GM13977 (cell line): ENCODE results near the gene CAPN11.
A peak's percentile ranks its signal among the peaks of the same experiment; 100 is the strongest.

Experiments
- DNase-seq: peaks from one replicate; pipeline ENCODE4 v3.0.0; 2012; ENCODE audit warnings: low spot score
- in situ Hi-C: fragments of 300-500 bp; cut with MboI; formaldehyde crosslinking; loops from one replicate; pipeline ENCODE4 v1.12.0; 2022; ENCODE audit warnings: low sequenced_read_pairs, low pct_unique_long_range_greater_than_20kb, mixed read lengths, inconsistent platforms; ENCODE audit not compliant: unreplicated experiment
- TF ChIP-seq, protein P1 (sequence below): IDR thresholded peaks from 2 replicates; pipeline ENCODE4 v1.5.1; 2012; ENCODE audit warnings: mild to moderate bottlenecking, control low read depth; ENCODE audit not compliant: insufficient read depth; ENCODE audit errors: extremely low read depth, missing control alignments

Gene CAPN11

DNA sequence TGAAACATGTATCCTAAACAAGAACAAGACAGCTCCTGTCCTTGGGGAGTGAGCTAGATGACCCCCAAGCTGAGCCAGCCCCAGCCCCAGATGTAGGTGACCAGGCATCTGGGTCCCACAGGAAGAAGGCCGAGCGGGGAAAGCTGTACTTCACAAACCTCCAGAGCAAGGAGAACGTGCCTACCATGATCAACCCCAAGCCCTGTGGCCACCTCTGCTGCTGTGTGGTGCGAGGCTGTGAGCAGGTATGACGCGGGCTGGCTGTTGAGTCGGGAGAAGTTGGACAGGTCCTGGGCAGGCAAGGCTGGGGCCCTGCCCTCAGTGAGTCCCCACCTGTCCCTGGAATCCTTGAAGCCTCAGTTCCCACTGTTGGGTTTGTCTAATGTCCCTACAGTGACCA lies 11.4 kb upstream of the CAPN11 start:
- no peak for DNase-seq
- in situ Hi-C loops = no loop called here
- TF ChIP-seq, protein P1, sequence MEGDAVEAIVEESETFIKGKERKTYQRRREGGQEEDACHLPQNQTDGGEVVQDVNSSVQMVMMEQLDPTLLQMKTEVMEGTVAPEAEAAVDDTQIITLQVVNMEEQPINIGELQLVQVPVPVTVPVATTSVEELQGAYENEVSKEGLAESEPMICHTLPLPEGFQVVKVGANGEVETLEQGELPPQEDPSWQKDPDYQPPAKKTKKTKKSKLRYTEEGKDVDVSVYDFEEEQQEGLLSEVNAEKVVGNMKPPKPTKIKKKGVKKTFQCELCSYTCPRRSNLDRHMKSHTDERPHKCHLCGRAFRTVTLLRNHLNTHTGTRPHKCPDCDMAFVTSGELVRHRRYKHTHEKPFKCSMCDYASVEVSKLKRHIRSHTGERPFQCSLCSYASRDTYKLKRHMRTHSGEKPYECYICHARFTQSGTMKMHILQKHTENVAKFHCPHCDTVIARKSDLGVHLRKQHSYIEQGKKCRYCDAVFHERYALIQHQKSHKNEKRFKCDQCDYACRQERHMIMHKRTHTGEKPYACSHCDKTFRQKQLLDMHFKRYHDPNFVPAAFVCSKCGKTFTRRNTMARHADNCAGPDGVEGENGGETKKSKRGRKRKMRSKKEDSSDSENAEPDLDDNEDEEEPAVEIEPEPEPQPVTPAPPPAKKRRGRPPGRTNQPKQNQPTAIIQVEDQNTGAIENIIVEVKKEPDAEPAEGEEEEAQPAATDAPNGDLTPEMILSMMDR = no peak

DNA sequence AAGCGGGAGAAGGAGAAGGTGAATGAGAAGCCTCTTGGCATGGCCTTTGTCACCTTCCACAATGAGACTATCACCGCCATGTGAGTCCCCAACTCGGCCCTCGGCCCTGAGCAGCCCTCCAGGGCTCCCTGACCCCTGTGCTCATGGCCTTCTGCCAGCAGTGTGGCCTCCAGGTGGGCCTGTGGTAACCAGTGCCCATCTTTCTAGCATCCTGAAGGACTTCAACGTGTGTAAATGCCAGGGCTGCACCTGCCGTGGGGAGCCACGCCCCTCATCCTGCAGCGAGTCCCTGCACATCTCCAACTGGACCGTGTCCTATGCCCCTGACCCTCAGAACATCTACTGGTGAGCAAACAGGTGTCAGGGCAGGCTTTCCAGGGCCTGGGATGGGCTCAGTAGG lies 10.3 kb upstream of the CAPN11 start:
- TF ChIP-seq, protein P1 = no peak
- in situ Hi-C loops = no loop called here
- DNase-seq = no peak

DNA sequence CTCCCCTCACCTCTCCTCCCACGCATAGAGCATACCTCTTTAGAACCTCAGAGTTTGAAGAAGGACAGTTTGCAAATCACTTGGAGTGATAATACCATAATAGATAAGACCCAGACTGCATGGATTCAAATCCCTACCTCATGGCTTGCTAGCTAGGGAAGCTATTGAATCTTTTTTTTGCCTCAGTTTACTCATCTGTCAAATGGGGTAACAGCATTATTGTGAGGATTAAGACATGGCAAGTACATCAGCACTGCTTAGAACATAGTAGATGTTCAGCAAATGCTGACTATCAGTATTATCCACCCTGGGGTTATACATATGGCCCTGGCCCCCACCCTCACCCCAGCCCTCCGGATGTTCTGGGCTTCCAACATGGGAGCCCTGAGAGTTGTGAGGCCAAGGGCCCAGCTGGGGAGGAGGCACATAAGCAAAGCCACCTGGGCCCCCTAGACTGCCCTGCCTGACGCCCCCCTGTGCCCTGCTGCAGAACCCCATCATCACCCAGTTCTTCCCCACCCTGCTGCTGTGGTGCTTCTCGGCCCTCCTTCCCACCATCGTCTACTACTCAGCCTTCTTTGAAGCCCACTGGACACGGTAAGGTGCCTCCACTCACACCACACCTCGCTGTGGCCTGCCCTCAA lies 9.1 kb upstream of the CAPN11 start:
- DNase-seq = no peak
- TF ChIP-seq, protein P1 = no peak
- in situ Hi-C loops = loop anchor here (25.0 kb wide), 1 partner anchor 188 kb away; the partner anchor contains the start of gene SPATS1

DNA sequence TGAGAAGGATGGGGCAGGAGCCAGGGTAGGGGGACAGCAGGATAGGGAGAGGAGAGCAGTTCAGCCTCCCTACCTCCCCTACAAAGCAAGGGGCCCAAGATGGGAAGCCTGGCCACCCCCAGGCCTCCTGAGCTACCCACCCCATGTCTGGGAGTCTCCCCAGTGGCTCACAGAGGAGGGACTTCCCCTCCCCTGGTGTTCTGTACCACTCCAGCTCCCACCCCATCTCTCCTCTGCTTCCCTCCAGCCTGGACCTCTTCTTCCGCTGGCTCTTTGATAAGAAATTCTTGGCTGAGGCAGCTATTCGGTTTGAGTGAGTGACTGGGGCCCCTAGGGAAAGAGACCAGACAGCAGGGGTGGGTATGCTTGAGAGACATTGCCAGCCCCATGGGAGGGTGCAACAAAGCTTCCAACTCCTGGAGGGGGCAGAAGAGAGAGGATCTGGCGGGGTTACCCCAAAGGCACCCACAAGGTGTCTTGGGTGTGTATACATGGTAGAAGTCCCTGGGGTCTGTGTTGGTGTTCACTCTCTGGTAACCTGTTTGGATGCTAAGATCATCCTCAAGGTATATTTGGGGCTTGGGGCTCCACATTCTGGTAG lies 8.2 kb upstream of the CAPN11 start:
- TF ChIP-seq, protein P1 = no peak
- in situ Hi-C loops = loop anchor here (25.0 kb wide), 1 partner anchor 187 kb away; the partner anchor contains the start of gene SPATS1
- no peak for DNase-seq

DNA sequence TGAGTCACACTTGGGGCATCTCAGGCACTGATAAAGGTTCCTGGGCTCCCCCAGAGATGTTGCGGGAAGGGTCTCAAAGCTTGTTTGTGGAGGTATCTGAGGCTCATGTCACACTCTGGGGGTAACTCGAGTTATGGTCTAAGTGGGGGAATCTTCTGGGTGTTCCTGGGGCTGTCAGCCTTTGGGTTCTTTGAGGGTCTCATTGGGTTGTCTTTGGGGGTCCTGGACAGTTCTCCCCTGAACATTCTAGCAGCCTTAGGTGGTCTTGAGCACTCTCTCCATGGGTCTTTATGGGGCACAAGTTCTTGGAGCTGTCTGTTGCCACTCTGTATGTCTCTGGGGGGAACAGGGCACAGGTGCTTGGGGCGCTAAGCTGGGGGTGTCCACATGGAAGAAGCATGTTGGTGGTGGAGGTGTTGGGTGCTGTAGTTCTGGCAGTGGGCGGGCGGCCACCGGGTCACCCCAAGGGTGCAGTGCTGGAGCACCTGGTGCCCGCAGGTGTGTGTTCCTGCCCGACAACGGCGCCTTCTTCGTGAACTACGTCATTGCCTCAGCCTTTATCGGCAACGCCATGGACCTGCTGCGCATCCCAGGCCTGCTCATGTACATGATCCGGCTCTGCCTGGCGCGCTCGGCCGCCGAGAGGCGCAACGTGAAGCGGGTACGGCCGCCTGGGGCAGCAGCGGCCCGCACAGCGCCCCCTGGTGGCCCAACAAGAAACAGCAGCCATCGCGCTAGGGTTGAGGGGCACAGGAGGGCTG lies 7.1 kb upstream of the CAPN11 start:
- DNase-seq = peak; percentile 92
- in situ Hi-C loops = loop anchor here (25.0 kb wide), 1 partner anchor 186 kb away; the partner anchor contains the start of gene SPATS1
- TF ChIP-seq, protein P1 = peak; percentile 98

DNA sequence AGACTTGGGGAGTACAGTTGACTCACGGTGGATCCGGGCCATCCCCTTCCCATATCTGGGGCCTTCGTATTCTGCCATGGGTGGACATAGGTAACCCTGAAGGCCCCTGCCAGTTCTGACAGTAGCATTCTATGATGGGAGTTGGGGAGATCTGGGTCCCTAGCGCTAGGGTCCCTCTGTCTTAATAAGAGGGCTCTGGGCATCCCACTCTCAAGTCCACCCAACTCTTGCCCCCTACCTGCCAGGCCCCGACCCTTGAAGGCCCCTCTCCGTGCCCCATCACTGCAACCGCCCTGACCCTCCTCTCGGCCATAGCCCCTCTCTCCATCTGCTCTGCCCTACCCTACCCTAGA lies 6.5 kb upstream of the CAPN11 start:
- TF ChIP-seq, protein P1 = no peak
- no peak for DNase-seq
- in situ Hi-C loops = loop anchor here (25.0 kb wide), 1 partner anchor 185 kb away; the partner anchor contains the start of gene SPATS1
